K562 (cell line): ENCODE measurements around the gene MCRS1.

Experiments used
- BRCA1 ChIP-seq, 2 experiments: fragments of 450-650 bp in 1 of 2; sonication (generic) in 1 of 2; formaldehyde crosslinking in 1 of 2; IDR thresholded peaks; 2 replicates each; pipeline versions ENCODE4 v1.5.0 to v1.6.1; 2017 to 2020; ENCODE audit warnings: mild to moderate bottlenecking in 1 of 2, missing genetic modification reagents in 1 of 2
- CTCF ChIP-seq, 3 experiments: IDR thresholded peaks in 2 of 3; conservative IDR thresholded peaks in 1 of 3; 2 replicates each; pipeline ENCODE4 v1.5.1; 2011 to 2012; ENCODE audit warnings: low read length in 3 of 3, mild to moderate bottlenecking in 3 of 3, control low read depth in 2 of 3, improper control_type of control experiment in 1 of 3, inconsistent platforms in 1 of 3, low read depth in 1 of 3, mixed read lengths in 1 of 3, moderate library complexity in 1 of 3; ENCODE audit not compliant: insufficient read depth in 2 of 3
- DNMT1 ChIP-seq: fragments of 450-650 bp; IDR thresholded peaks from 2 replicates; pipeline ENCODE4 v1.6.1; 2016; ENCODE audit warnings: antibody characterized with exemption, mild to moderate bottlenecking
- SP1 ChIP-seq: sonication (generic); formaldehyde crosslinking; IDR thresholded peaks from 2 replicates; pipeline ENCODE4 v1.8.1; 2022; ENCODE audit warnings: mild to moderate bottlenecking, missing genetic modification reagents
- ZNF589 ChIP-seq: fragments of 200-800 bp; sonication (Bioruptor generic); IDR thresholded peaks from 2 replicates; pipeline ENCODE4 v1.6.1; 2016; ENCODE audit warnings: low read depth, missing genetic modification characterization, missing compliant biosample characterization

DNA sequence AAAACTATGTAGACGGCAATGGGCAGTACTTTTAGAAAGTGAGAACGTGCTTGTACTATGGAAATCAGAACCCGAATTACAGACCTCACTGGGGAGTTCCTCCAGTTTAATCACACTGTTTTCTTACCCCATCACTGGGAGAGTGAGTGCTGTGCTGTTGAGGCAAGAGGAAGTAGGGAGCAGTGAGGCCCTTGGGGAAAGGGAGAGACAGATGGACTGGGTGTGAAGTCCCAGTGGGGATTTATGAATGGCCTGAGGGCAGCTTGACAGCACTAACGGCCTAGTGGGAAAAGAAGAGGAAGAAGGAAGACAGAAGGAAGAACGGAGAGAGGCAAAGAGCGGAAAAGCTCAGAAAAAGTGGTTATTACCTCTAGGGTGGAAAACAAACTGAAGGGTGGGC lies 5.7 kb downstream of the MCRS1 start:
- TF ChIP-seq SP1 (CRISPR knock-in tag): no peak
- no peak for TF ChIP-seq DNMT1
- no peak for TF ChIP-seq CTCF (IDR thresholded peaks at IDR 0.05 in 2 of 3, conservative IDR thresholded peaks at IDR 0.05 in 1 of 3; ENCODE audit: insufficient read depth in 2 of 3, low read depth in 1 of 3, low read length in 3 of 3)
- no peak for TF ChIP-seq ZNF589 (CRISPR knock-in tag)
- TF ChIP-seq BRCA1 (IDR thresholded peaks at IDR 0.05): no peak
- TF ChIP-seq BRCA1 (CRISPR knock-in tag; IDR thresholded peaks at IDR 0.05): no peak
